T-helper 2 cell (primary cell): ENCODE results near the gene KIAA1755.

Experiments used
- DNase-seq, 5 experiments: peaks; one replicate each; pipeline versions ENCODE4 v3.0.0 to v3.0.0-alpha.2; 2012 to 2022

Gene KIAA1755

DNA sequence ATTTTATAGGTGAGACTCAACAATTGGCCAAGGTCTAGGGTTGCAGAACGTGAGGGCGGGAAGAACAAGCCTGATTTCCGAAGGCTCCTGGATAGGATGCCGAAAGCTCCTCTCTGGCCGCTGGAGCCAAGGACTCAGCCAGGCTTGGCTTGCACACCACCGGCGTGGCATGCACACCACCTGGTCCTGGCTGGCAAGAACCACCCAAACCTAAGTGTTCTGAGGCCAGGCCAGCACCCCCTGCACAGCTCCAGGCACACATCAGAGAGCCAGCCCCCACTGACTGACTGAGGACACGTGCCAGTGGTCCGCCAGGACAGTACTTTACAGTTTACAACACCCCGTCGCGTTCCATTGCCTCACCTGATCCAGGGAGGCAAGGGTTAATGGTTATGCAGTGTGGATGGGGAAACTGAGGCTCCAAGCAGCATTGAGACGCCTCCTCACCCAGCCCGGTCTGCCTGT is 95.9 kb downstream of the KIAA1755 start:
- no peak for DNase-seq

DNA sequence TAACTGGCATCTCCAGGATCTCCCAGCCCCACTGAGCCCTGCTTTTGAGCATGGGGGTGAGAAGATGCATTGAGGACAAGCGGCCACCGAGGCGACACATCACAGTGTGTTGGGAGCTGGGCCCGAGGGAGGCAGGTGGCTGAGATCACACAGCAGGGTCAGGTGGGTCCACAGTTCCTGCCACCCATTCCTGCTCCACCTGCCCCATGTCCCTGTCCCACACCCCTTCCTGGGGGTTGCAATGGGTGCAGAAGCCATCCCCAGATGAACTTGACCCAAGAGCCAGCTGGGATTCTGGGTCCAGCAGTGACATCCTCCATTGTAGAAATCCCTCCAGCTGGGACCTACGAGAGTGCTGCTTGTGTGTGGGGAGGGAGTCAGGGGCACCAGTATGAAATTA is 96.5 kb downstream of the KIAA1755 start:
- DNase-seq = no peak

DNA sequence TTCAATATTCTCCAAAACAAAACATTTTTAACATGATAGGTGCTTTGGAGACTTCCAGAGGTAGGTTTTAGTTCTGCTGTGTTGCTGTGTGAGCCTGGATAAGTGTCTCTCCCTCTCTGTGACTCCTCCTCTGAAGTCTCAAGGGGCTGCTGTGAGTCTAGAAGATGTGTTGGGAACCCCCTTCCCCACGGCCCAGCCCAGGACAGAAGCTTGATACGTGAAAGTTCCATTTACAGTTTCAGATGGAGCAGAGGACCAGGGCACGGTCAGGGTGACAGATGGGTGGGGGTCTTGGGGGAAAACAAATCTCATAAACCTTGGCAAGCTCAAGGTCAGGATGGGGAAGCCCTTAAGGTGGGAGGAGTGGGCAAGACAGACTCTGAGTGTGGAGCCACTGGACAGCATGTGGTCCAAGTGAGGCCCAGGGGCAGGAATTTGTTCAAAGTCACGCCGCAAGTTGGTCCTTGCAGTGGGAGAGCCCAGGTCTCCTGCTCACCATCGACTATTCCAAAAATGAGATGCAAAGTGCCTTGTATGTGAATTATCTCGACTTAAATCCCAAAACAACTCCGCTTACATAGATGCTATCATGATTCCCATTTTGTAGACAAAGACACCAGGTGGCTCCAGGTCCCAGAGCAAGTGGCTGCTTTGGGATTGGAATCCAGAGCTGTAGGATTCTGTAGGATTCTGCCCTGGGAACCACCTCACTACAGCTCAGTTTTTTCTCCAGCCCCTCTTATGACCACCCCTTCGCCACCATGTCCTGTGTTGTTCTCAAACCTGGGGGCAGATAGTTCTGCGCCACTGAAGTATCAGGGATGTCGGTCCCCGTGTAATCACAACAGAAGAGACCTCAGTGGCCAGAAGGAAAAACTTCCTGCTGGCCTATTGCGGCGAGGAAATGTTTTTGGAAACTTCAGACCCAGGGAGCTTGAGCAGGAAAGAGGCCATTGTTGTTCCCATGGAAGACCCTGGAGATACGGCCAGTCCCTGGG is 97.4 kb downstream of the KIAA1755 start:
- no peak for DNase-seq

DNA sequence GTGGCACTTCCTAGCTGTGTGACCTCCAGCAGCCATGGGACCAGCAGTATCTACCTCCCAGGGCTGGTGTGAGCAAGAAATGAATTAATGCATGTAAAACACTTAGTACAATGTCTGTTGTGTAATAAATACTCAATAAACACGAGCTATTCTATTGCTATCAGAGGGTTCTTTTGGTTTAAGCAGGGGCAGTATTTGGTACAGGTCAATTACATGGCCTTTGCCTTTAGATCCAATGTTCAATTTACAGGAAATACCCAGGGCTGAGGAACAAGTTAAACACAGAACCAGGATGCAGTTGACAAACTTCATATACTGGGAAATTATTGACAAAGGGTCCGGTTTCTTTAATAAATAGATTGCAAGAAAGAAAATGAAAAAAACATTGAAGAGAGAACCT is 98.4 kb downstream of the KIAA1755 start:
- DNase-seq = no peak

- no peak for DNase-seq
Measured at GRCh38 chr20:38161412-38161774, 99.1 kb downstream of the KIAA1755 start.
